NCI-H1930 (cell line): Measurements from ENCODE around the gene ZC3H8.
"Not testable (repeated sequence)": the region's sequence is repeated elsewhere in the genome, so short reads cannot be mapped to it uniquely, and the experiment has no call there.

Source experiments
- DNase-seq, 2 experiments: peaks; one replicate each; lab custom pipeline; 2025; lab: John Stamatoyannopoulos, UW

ZC3H8 gene

GRCh38 chr2:112259509-112260294, 4.9 kb upstream of the ZC3H8 start:
- DNase-seq: peak; percentile 33 to 46

GRCh38 chr2:112257575-112257974, 2.7 kb upstream of the ZC3H8 start:
- DNase-seq: no peak

DNA sequence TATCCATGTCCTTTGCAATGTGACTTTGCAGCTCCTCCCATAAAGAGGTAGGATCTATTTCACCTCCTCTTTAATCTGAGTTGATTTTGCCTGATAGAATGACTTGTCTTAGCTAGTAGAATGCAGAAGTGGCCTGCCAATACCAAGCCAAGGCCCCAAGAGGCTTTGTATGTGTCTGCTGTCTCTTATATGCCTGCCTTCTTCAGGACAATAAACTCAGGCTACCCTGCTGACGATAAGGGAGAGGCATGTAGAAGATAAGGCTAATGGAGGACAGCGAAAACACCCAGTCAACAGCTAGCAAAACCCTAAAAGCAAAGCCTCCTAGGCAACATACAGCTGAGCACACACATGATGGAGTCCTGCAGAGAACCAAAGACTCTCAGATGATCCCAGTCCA, 1.8 kb upstream of the ZC3H8 start:
- DNase-seq: no peak

GRCh38 chr2:112255875-112256274, 1.0 kb upstream of the ZC3H8 start:
- DNase-seq: no peak

GRCh38 chr2:112253261-112253815, 1.5 kb downstream of the ZC3H8 start:
- DNase-seq: no peak

- no peak for DNase-seq
These were observed 3.6 kb downstream of the ZC3H8 start for GRCh38 chr2:112251271-112251670.

GRCh38 chr2:112244854-112245253, 10.0 kb downstream of the ZC3H8 start:
- DNase-seq: no peak

GRCh38 chr2:112243233-112243632, 11.6 kb downstream of the ZC3H8 start:
- DNase-seq: no peak

- no peak for DNase-seq
These were observed 12.5 kb downstream of the ZC3H8 start for GRCh38 chr2:112242384-112242783.

GRCh38 chr2:112239862-112240261, 15.0 kb downstream of the ZC3H8 start:
- DNase-seq: no peak

- no peak for DNase-seq
These were observed 24.5 kb downstream of the ZC3H8 start for GRCh38 chr2:112230371-112230770.

GRCh38 chr2:112229348-112229747, 25.5 kb downstream of the ZC3H8 start:
- DNase-seq: no peak

DNA sequence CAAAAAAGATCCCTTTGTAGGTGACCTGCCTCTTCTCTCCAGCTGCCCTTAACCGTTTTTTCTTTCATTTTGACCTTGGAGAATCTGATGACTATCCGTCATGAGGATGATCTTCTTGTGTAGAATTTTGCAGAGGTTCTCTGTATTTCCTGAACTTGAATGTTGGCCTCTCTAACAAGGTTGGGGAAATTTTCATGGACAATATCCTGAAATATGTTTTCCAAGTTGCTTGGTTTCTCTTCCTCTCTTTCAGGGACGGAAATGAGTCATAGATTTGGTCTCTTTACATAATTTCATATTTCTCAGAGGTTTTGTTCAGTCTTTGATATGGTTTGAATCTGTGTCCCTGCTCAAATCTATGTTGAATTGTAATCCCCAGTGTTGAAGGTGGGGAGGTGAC, 34.0 kb downstream of the ZC3H8 start:
- DNase-seq: no peak

DNA sequence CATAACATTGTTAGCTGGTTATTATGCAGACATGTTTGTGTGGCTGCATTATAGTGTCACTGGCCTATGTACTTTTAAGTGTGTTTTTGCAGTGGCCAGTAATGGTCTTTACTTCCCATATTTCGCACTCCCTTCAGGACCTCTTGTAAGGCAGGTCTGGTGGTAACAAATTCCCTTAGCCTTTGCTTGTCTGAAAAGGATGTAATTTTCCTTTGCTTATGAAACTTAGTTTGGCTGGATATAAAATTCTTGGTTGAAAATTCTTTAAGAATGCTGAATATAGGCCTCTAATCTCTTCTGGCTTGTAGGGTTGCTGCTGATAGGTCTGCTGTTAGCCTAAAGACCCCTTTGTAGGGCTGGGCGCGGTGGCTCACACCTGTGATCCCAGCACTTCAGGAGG, 34.7 kb downstream of the ZC3H8 start:
- DNase-seq: no peak

- no peak for DNase-seq
These were observed 37.0 kb downstream of the ZC3H8 start for GRCh38 chr2:112217854-112218253.

- DNase-seq: no peak
These were observed 38.7 kb downstream of the ZC3H8 start for GRCh38 chr2:112216167-112216566.

- DNase-seq: not testable (repeated sequence)
These were observed 46.9 kb downstream of the ZC3H8 start for GRCh38 chr2:112207905-112208304.

DNA sequence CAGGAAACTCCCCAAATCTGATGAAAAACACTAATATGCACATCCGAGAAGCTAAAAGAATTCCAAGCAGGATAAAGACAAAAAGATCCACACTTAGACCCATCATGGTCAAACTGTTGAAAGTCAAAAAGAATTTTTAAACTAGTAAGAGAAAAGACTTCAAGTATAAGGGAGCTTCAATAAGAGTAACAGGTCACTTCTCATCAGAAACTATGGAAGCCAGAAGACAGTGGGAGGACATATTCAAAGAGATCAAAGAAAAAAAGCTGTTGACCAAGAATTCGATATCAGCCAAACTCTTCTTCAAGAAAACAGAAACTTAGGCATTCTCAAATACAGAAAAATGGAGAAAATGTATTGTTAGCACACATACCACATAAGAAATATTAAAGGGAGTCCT, 50.4 kb downstream of the ZC3H8 start:
- peak in 1 of 2 experiments; percentile 13 for DNase-seq

GRCh38 chr2:112201696-112202430, 53.0 kb downstream of the ZC3H8 start:
- DNase-seq: no peak

GRCh38 chr2:112199188-112199587, 55.7 kb downstream of the ZC3H8 start:
- DNase-seq: no peak

DNA sequence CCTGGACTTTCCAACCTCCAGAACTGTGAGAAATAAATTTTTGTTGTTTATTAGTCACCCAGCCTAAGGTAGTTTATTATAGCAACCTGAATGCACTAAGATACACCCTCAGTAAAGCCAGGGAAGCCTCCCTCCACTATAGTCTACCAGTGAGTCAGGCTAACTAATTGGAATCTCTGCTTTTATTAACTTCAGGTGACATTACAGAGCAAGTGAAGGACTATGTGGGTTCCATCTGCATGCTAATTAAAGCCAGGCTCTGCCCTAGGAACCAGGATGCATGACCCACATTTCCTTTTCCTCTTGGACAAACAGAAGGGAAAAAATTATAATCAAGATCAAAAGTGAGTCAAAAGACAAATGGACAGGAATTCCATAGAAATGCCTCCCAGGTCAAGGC, 56.1 kb downstream of the ZC3H8 start:
- no peak for DNase-seq

- no peak for DNase-seq
These were observed 57.0 kb downstream of the ZC3H8 start for GRCh38 chr2:112197868-112198267.

GRCh38 chr2:112195950-112196349, 58.9 kb downstream of the ZC3H8 start:
- DNase-seq: no peak
